ENCODE results near the gene KCTD18. TPM values are rescaled to one million over a fixed set of nuclear protein-coding genes. Genes with fewer than 3 reads are reported as not detected.

The KCTD18 gene
- total and polyA plus RNA-seq, 10 donors = 11.1 to 21.5 (median 15.5) TPM

GRCh38 chr2:200525066-200525465 lies 15.2 kb upstream of the KCTD18 start:
- Histone ChIP-seq H3K9me3 (no peaks in the 10 kb centered on the region), H3K27ac (peak overlapping the region in 2 of 8 donors; percentile 78 to 85), H3K4me3 (peak overlapping the region in 2 of 8 donors; percentile 83 to 92), H3K4me1 (peaks cover 5 to 30% (median 12%) of the 10 kb centered on the region in 6 donors), H3K36me3 (no peaks in the 10 kb centered on the region), H3K27me3 (replicated peaks in 1 of 7) (peaks cover 0 to 8% (median 0%) of the 10 kb centered on the region in 7 donors)
- intact Hi-C loops (cut with DNase I; ENCODE audit: low total_unique reads) = no loop called here
- WGBS, 5 donors = 91 to 94% (median 93%) methylated on average over 2 of the region's 2 CpGs
- no peak for TF ChIP-seq CTCF (IDR thresholded peaks at IDR 0.05 in 8 of 11, conservative IDR thresholded peaks at IDR 0.05 in 3 of 11)
- TF ChIP-seq POLR2AphosphoS5 (IDR thresholded peaks at IDR 0.05) = no peak
- TF ChIP-seq POLR2A (IDR thresholded peaks at IDR 0.05) = no peak
- DNase-seq = no peak

GRCh38 chr2:200523604-200524003 lies 13.7 kb upstream of the KCTD18 start:
- no peak overlapping the region for H3K27ac ChIP-seq

GRCh38 chr2:200523158-200523557 lies 13.3 kb upstream of the KCTD18 start:
- TF ChIP-seq POLR2A (IDR thresholded peaks at IDR 0.05) (no peak), CTCF (IDR thresholded peaks at IDR 0.05 in 8 of 11, conservative IDR thresholded peaks at IDR 0.05 in 3 of 11) (no peak), POLR2AphosphoS5 (IDR thresholded peaks at IDR 0.05) (no peak)
- no peak for DNase-seq
- H3K27me3 ChIP-seq (replicated peaks in 1 of 7) = peaks cover 0 to 8% (median 0%) of the 10 kb centered on the region in 7 donors
- H3K27ac ChIP-seq = no peak overlapping the region
- H3K9me3 ChIP-seq = no peaks in the 10 kb centered on the region
- intact Hi-C loops (cut with DNase I; ENCODE audit: low total_unique reads) = no loop called here
- no peak overlapping the region for H3K4me3 ChIP-seq
- 80 to 87% (median 83%) methylated on average over 3 of the region's 3 CpGs for WGBS, 5 donors
- peaks cover 5 to 28% (median 12%) of the 10 kb centered on the region in 6 donors for H3K4me1 ChIP-seq
- H3K36me3 ChIP-seq = no peaks in the 10 kb centered on the region

More at GRCh38 chr2:200523604-200524003, 13.7 kb upstream of the KCTD18 start:
- H3K4me3 ChIP-seq = no peak overlapping the region
- WGBS, 5 donors = 78 to 84% (median 81%) methylated on average over 2 of the region's 2 CpGs
- H3K36me3 ChIP-seq = no peaks in the 10 kb centered on the region
- H3K27me3 ChIP-seq (replicated peaks in 1 of 7) = peaks cover 0 to 8% (median 0%) of the 10 kb centered on the region in 7 donors
- intact Hi-C loops (cut with DNase I; ENCODE audit: low total_unique reads) = no loop called here
- peaks cover 5 to 30% (median 12%) of the 10 kb centered on the region in 6 donors for H3K4me1 ChIP-seq
- no peak for DNase-seq
- TF ChIP-seq POLR2A (IDR thresholded peaks at IDR 0.05) = no peak
- TF ChIP-seq POLR2AphosphoS5 (IDR thresholded peaks at IDR 0.05) = no peak
- TF ChIP-seq CTCF (IDR thresholded peaks at IDR 0.05 in 8 of 11, conservative IDR thresholded peaks at IDR 0.05 in 3 of 11) = no peak
- no peaks in the 10 kb centered on the region for H3K9me3 ChIP-seq

GRCh38 chr2:200515155-200515554 lies 5.3 kb upstream of the KCTD18 start:
- WGBS, 5 donors = 13 to 85% (median 31%) methylated on average over 1 of the region's 1 CpG
- no peak overlapping the region for H3K27ac ChIP-seq
- H3K4me1 ChIP-seq = peaks cover 0 to 8% (median 3%) of the 10 kb centered on the region in 6 donors
- peaks cover 0 to 14% (median 0%) of the 10 kb centered on the region in 8 donors for H3K9me3 ChIP-seq
- peaks cover 0 to 9% (median 0%) of the 10 kb centered on the region in 7 donors for H3K27me3 ChIP-seq (replicated peaks in 1 of 7)
- intact Hi-C loops (cut with DNase I; ENCODE audit: low total_unique reads) = no loop called here
- DNase-seq = no peak
- TF ChIP-seq POLR2AphosphoS5 (IDR thresholded peaks at IDR 0.05) (no peak), CTCF (IDR thresholded peaks at IDR 0.05 in 8 of 11, conservative IDR thresholded peaks at IDR 0.05 in 3 of 11) (no peak), POLR2A (IDR thresholded peaks at IDR 0.05) (no peak)
- no peaks in the 10 kb centered on the region for H3K36me3 ChIP-seq
- H3K4me3 ChIP-seq = no peak overlapping the region
